Endothelial cell of umbilical vein (primary cell): ENCODE data around the gene MROH7.

ENCODE experiments used
- CTCF ChIP-seq, 2 donors: IDR thresholded peaks; 1 replicate in 1 of 2; 2 replicates in 1 of 2; pipeline ENCODE4 v1.5.1; 2011; ENCODE audit warnings: low read length in 2 of 2, mild to moderate bottlenecking in 2 of 2, moderate library complexity in 2 of 2, control low read depth in 1 of 2, inconsistent platforms in 1 of 2, low read depth in 1 of 2; ENCODE audit not compliant: insufficient read depth in 1 of 2; ENCODE audit errors: extremely low read depth in 1 of 2
- EZH2 ChIP-seq: IDR thresholded peaks from 2 replicates; pipeline ENCODE4 v1.6.1; 2012; ENCODE audit warnings: borderline replicate concordance, low read depth, mild to moderate bottlenecking, moderate library complexity, low read length, inconsistent platforms; ENCODE audit not compliant: severe bottlenecking
- MAX ChIP-seq: IDR thresholded peaks from 2 replicates; pipeline ENCODE4 v1.6.1; 2011; ENCODE audit not compliant: insufficient read depth, insufficient read length
- POLR2A ChIP-seq: IDR thresholded peaks from 2 replicates; pipeline ENCODE4 v1.6.1; 2012; ENCODE audit warnings: low read depth, mild to moderate bottlenecking, control low read depth, low read length

- TF ChIP-seq CTCF (IDR thresholded peaks at IDR 0.05; ENCODE audit: extremely low read depth in 1 of 2, insufficient read depth in 1 of 2, low read depth in 1 of 2, low read length in 2 of 2): no peak
- no peak for TF ChIP-seq POLR2A
- no peak for TF ChIP-seq MAX
- no peak for TF ChIP-seq EZH2
Measured at GRCh38 chr1:54614024-54614423, 27.6 kb upstream of the MROH7 start.
